Mammary epithelial cell (primary cell): Measurements from ENCODE around the gene SERPINE2.

Experiments used
- CTCF ChIP-seq, 2 donors: IDR thresholded peaks in 1 of 2; conservative IDR thresholded peaks in 1 of 2; 2 replicates each; pipeline ENCODE4 v1.5.1; 2011 to 2012; ENCODE audit warnings: inconsistent platforms in 2 of 2, low read length in 2 of 2, mild to moderate bottlenecking in 2 of 2, control low read depth in 1 of 2, low read depth in 1 of 2; ENCODE audit not compliant: insufficient read depth in 1 of 2; ENCODE audit errors: extremely low read depth in 1 of 2
- EZH2 ChIP-seq: IDR thresholded peaks from 2 replicates; pipeline ENCODE4 v1.6.1; 2012; ENCODE audit warnings: low read length, inconsistent platforms, borderline replicate concordance

- TF ChIP-seq CTCF (conservative IDR thresholded peaks at IDR 0.05 in 1 of 2, IDR thresholded peaks at IDR 0.05 in 1 of 2; ENCODE audit: extremely low read depth in 1 of 2, insufficient read depth in 1 of 2, low read depth in 1 of 2, low read length in 2 of 2) (no peak), EZH2 (no peak)
Measured at GRCh38 chr2:223989206-223989855, 49.8 kb downstream of the SERPINE2 start.
